Loucy (cell line): ENCODE data around the gene EIF3F.

Source experiments
- H2AFZ ChIP-seq: fragments of 200-600 bp; sonication (generic); 2 replicates; pipeline ENCODE4 v1.6.0; 2016; ENCODE audit warnings: antibody characterized with exemption, mild to moderate bottlenecking, low read length, moderate library complexity
- H3F3A ChIP-seq: fragments of 200-600 bp; 2 replicates; pipeline ENCODE4 v1.6.0; 2016; ENCODE audit warnings: antibody characterized with exemption, low read depth, mild to moderate bottlenecking
- H3K27me3 ChIP-seq: fragments of 200-600 bp; sonication (generic); 2 replicates; pipeline ENCODE4 v1.6.1; 2014; ENCODE audit warnings: low read length, mild to moderate bottlenecking; ENCODE audit not compliant: insufficient read depth, poor library complexity, severe bottlenecking
- H3K36me3 ChIP-seq: fragments of 200-600 bp; sonication (generic); 2 replicates; pipeline ENCODE4 v1.6.1; 2016; ENCODE audit warnings: low read length; ENCODE audit not compliant: insufficient read depth
- H3K4me1 ChIP-seq: fragments of 200-600 bp; sonication (generic); 2 replicates; pipeline ENCODE4 v1.5.1; 2014; ENCODE audit warnings: low read length, mild to moderate bottlenecking; ENCODE audit not compliant: insufficient read depth, poor library complexity, severe bottlenecking
- H3K4me2 ChIP-seq: fragments of 200-600 bp; sonication (generic); 2 replicates; pipeline ENCODE4 v1.6.0; 2014; ENCODE audit warnings: antibody characterized with exemption, low read length, low read depth, mild to moderate bottlenecking; ENCODE audit not compliant: poor library complexity, severe bottlenecking
- H3K4me3 ChIP-seq: fragments of 200-600 bp; sonication (generic); 2 replicates; pipeline ENCODE4 v1.5.1; 2014; ENCODE audit warnings: low read length, mild to moderate bottlenecking, mixed read lengths; ENCODE audit not compliant: poor library complexity, severe bottlenecking
- H3K79me2 ChIP-seq: fragments of 200-600 bp; sonication (generic); 2 replicates; pipeline ENCODE4 v1.6.1; 2014; ENCODE audit warnings: low read length; ENCODE audit not compliant: insufficient read depth
- H3K9ac ChIP-seq: fragments of 200-600 bp; sonication (generic); 2 replicates; pipeline ENCODE4 v1.6.0; 2014; ENCODE audit warnings: mild to moderate bottlenecking, low read depth, low read length, moderate library complexity; ENCODE audit not compliant: poor library complexity, severe bottlenecking
- H3K9me2 ChIP-seq: fragments of 200-600 bp; sonication (generic); replicated peaks from 2 replicates; pipeline ENCODE4 v1.6.1; 2016; ENCODE audit warnings: low read depth, low read length, mixed read lengths
- H3K9me3 ChIP-seq: fragments of 200-600 bp; sonication (generic); 2 replicates; pipeline ENCODE4 v1.6.1; 2014; ENCODE audit warnings: mild to moderate bottlenecking, antibody characterized with exemption, low read length, low read depth; ENCODE audit not compliant: insufficient read depth
- H4K20me1 ChIP-seq: fragments of 200-600 bp; sonication (generic); 2 replicates; pipeline ENCODE4 v1.6.0; 2014; ENCODE audit warnings: antibody characterized with exemption, low read length, mild to moderate bottlenecking; ENCODE audit not compliant: insufficient read depth, poor library complexity, severe bottlenecking
- EZH2phosphoT487 ChIP-seq: fragments of 200-600 bp; IDR thresholded peaks from 2 replicates; pipeline ENCODE4 v1.6.1; 2018; ENCODE audit warnings: antibody characterized with exemption, mild to moderate bottlenecking, moderate library complexity, borderline replicate concordance
- TF ChIP-seq, protein P1 (sequence below): fragments of 200-600 bp; sonication (generic); conservative IDR thresholded peaks from 2 replicates; pipeline ENCODE4 v1.5.1; 2014; ENCODE audit warnings: mild to moderate bottlenecking, antibody characterized with exemption, low read length

Gene EIF3F

DNA sequence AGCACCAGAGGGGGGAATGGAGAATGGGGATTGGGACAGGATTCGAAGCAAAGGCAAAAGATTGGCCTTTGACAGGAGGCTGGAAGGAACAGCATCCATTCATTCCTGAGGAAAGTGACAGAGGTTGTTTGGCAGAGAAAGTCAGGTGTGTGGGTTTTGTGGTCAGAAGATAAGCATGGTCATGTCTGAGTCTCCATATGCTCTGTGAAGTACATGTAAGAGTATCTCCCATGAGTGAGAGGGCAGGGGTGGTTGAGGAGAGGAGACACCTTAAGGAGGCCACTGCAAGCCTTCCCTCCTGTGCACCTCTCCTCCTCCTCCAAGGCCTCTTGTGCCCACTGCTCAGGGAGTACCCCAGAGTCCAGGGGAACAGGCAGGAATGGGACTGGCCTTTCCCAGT, 20.0 kb upstream of the EIF3F start:
- Histone ChIP-seq H3K4me3 (no peak overlapping the region), H3K4me1 (no peaks in the 10 kb centered on the region), H3K27me3 (no peaks in the 10 kb centered on the region), H3K79me2 (no peaks in the 10 kb centered on the region), H3K4me2 (no peak overlapping the region), H3F3A (no peaks in the 10 kb centered on the region), H3K9me3 (no peaks in the 10 kb centered on the region), H4K20me1 (no peaks in the 10 kb centered on the region), H3K9ac (no peak overlapping the region), H3K36me3 (no peaks in the 10 kb centered on the region), H3K9me2 (no peaks in the 10 kb centered on the region), H2AFZ (no peak overlapping the region)
- no peak for TF ChIP-seq EZH2phosphoT487
- TF ChIP-seq, protein P1, sequence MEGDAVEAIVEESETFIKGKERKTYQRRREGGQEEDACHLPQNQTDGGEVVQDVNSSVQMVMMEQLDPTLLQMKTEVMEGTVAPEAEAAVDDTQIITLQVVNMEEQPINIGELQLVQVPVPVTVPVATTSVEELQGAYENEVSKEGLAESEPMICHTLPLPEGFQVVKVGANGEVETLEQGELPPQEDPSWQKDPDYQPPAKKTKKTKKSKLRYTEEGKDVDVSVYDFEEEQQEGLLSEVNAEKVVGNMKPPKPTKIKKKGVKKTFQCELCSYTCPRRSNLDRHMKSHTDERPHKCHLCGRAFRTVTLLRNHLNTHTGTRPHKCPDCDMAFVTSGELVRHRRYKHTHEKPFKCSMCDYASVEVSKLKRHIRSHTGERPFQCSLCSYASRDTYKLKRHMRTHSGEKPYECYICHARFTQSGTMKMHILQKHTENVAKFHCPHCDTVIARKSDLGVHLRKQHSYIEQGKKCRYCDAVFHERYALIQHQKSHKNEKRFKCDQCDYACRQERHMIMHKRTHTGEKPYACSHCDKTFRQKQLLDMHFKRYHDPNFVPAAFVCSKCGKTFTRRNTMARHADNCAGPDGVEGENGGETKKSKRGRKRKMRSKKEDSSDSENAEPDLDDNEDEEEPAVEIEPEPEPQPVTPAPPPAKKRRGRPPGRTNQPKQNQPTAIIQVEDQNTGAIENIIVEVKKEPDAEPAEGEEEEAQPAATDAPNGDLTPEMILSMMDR = no peak

DNA sequence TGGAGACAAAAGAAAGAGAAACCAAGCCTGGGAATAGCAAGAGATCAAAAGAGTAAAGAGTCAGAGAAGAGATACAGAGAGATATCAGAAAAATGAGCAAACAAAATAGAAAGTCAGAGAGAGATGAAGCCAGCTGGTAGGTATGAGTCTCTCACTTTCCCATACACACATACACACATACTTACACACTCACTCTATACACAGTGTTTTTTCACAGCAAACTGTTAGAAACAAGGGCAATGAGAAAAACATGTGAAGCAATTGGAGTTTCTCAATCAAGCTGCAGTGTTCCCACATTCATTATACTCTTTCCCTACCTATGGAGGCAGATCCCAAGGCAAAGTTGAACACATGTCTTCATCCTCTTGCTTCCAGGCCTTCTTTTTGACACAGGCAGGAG, 19.3 kb upstream of the EIF3F start:
- Histone ChIP-seq H3K36me3 (no peaks in the 10 kb centered on the region), H3K9me3 (no peaks in the 10 kb centered on the region), H2AFZ (no peak overlapping the region), H3K79me2 (no peaks in the 10 kb centered on the region), H3F3A (no peaks in the 10 kb centered on the region), H4K20me1 (no peaks in the 10 kb centered on the region), H3K9me2 (no peaks in the 10 kb centered on the region), H3K27me3 (no peaks in the 10 kb centered on the region), H3K4me3 (no peak overlapping the region), H3K9ac (no peak overlapping the region), H3K4me2 (no peak overlapping the region), H3K4me1 (no peaks in the 10 kb centered on the region)
- TF ChIP-seq, protein P1 = no peak
- no peak for TF ChIP-seq EZH2phosphoT487

DNA sequence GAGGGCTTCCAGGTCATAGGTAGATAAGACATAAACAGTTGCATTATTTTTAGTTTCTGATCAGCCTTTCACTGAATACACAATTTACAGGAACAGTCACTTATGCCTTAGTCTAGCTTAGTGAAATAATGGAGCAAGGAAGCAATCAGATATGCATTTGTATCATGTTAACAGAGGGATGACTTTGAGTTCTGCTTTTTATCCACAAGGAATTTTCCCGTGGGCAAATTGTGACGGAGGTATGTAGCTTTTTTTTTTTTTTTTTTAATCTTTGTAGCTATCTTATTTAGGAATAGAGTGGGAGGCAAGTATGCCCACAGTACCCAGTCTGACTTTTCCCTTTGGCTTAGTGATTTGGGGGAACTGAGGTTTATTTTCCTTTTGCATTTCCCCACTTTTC, 18.5 kb upstream of the EIF3F start:
- Histone ChIP-seq H3K27me3 (no peaks in the 10 kb centered on the region), H3K9me2 (no peaks in the 10 kb centered on the region), H3K79me2 (no peaks in the 10 kb centered on the region), H2AFZ (no peak overlapping the region), H3K4me2 (no peak overlapping the region), H3K36me3 (no peaks in the 10 kb centered on the region), H3K4me3 (no peak overlapping the region), H3K9ac (no peak overlapping the region), H3F3A (no peaks in the 10 kb centered on the region), H3K9me3 (no peaks in the 10 kb centered on the region), H4K20me1 (no peaks in the 10 kb centered on the region), H3K4me1 (no peaks in the 10 kb centered on the region)
- TF ChIP-seq, protein P1 = no peak
- TF ChIP-seq EZH2phosphoT487 = no peak
